ENCODE results near the gene EBF4.
"Not testable (repeated sequence)": the region's sequence is repeated elsewhere in the genome, so short reads cannot be mapped to it uniquely, and the experiment has no call there.

EBF4 gene

GRCh38 chr20:2658414-2659354 lies 33.9 kb upstream of the EBF4 start:
- Mint-ChIP-seq H3K4me1 (peaks cover 78% of the 10 kb centered on the region), H3K27me3 (no peaks in the 10 kb centered on the region), H3K9me3 (no peaks in the 10 kb centered on the region), H3K4me3 (peak overlapping the region in 1 of 2 donors; percentile 27), H3K27ac (peak overlapping the region; percentile 22 to 76)
- ATAC-seq (peak; percentile 39), DNase-seq (no peak)

- Mint-ChIP-seq H3K27me3 (no peaks in the 10 kb centered on the region), H3K9me3 (no peaks in the 10 kb centered on the region), H3K27ac (peak overlapping the region in 1 of 2 donors; percentile 30), H3K4me3 (no peak overlapping the region), H3K4me1 (peaks cover 75% of the 10 kb centered on the region)
- no peak for ATAC-seq
- no peak for DNase-seq
These were observed 33.0 kb upstream of the EBF4 start for GRCh38 chr20:2659547-2659946.

DNA sequence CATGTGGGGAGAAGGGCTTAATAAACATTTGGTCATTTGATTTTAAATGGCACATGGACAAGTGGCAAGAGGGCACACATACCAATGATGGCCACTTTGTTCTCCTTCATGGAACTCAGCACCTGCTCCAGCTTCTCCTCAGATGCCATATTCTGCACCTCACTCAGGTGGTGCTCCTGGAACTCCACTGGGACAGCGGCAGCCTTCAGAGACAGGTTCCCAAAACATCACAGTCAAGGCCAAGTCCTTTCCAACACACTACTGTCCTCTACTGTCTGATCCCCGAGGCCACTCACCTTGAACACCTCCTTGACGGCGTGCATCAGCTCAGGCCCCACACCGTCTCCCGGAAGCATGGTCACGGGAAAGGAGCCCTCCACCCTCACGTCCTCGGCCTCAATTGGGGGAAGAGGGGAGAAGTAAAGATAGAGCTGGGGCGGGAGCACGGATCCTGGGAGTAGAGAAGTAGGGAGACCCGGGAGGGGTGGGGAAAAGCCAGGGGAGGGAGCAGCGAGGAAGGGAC lies 29.2 kb upstream of the EBF4 start:
- H3K9me3 Mint-ChIP-seq: no peaks in the 10 kb centered on the region
- DNase-seq (no peak), ATAC-seq (no peak)
- peak overlapping the region; percentile 96 to 98 for H3K27ac Mint-ChIP-seq
- H3K4me1 Mint-ChIP-seq: peaks cover 46% of the 10 kb centered on the region
- no peaks in the 10 kb centered on the region for H3K27me3 Mint-ChIP-seq
- H3K4me3 Mint-ChIP-seq: peak overlapping the region; percentile 90 to 91

DNA sequence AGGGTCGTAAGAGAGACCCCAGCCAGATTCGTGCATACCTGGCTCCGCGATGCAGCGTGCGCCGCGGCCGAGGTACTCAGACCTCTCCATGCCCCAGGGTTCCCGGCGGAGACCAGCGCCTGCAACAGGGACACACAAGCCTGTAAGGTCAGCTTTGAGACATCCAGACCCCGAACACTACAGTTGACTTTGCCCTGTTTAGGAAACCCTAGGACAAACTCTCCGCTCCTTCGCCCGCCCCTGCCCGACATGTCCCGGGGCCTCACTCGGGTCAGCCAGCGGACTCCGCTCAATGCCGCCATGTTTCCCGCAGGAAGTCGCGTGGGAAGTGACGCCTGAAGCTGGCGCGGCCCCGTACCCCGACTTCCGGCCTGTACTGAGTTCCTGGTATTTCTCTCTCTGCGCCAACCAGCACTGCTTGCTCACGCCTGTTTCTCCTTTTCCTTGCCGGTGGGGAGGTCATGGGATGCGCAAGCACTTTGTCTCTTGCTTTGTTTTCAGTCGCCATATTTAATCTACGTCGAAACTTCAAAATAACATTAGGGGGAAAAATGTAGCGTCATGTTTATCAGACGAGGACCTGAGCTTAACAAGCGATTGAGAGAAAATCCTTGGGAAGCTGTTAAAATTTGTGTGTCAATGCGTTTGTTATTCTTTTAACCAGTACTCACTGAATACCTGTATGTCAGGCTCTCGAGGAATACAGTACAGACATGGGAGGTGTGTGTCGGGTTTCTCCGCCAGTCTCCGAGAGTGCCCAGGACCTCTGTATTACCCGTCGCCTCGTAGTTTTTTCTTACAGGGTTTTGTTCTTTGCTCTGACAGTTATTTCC lies 28.5 kb upstream of the EBF4 start, which contains the start of gene IDH3B:
TSS of gene IDH3B (minus strand) at position 330 of the 833 bp plus-strand sequence. CDS start at position 302, 28 bp downstream.
- peak within 1 kb of the TSS; percentile 96 to 98 for H3K27ac Mint-ChIP-seq
- H3K4me3 Mint-ChIP-seq: peak within 1 kb of the TSS; percentile 90 to 91
- H3K4me1 Mint-ChIP-seq: peaks cover 39% of the 10 kb centered on the region
- no peaks in the 10 kb centered on the region for H3K9me3 Mint-ChIP-seq
- DNase-seq (peak; percentile 83 to 91), ATAC-seq (peak; percentile 98)
- no peaks in the 10 kb centered on the region for H3K27me3 Mint-ChIP-seq

GRCh38 chr20:2671977-2672376 lies 20.6 kb upstream of the EBF4 start:
- Mint-ChIP-seq H3K27ac (no peak overlapping the region), H3K4me3 (no peak overlapping the region)
- DNase-seq: no peak

DNA sequence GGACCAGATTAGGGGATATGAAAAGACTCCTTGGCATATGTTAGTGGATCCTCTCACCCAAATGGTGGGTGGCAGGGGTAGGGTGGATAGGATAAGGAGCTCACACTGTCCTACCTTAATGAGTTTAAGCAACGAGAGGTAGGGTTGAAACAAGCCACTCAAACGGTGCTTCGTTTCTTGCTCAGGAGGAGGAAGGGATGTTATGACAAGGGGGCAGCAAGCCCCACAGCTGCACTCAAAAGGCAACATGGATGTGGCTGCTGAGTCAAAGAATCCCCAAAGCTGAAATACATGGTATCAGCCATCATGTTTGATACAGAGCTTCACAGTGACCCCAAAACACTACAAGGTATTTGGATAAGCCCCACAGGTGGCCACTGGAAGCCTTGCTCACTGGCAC lies 20.1 kb upstream of the EBF4 start:
- no peak overlapping the region for H3K27ac Mint-ChIP-seq
- H3K27me3 Mint-ChIP-seq: no peaks in the 10 kb centered on the region
- H3K9me3 Mint-ChIP-seq: no peaks in the 10 kb centered on the region
- H3K4me1 Mint-ChIP-seq: no peaks in the 10 kb centered on the region
- no peak overlapping the region for H3K4me3 Mint-ChIP-seq
- DNase-seq (no peak), ATAC-seq (no peak)

More at GRCh38 chr20:2671977-2672376, 20.6 kb upstream of the EBF4 start:
- Mint-ChIP-seq H3K9me3 (no peaks in the 10 kb centered on the region), H3K27me3 (no peaks in the 10 kb centered on the region), H3K4me1 (no peaks in the 10 kb centered on the region)
- ATAC-seq: peak; percentile 43

- H3K9me3 Mint-ChIP-seq: no peaks in the 10 kb centered on the region
- no peaks in the 10 kb centered on the region for H3K27me3 Mint-ChIP-seq
- ATAC-seq (no peak), DNase-seq (no peak)
- H3K27ac Mint-ChIP-seq: no peak overlapping the region
- H3K4me3 Mint-ChIP-seq: no peak overlapping the region
- H3K4me1 Mint-ChIP-seq: no peaks in the 10 kb centered on the region
These were observed 19.1 kb upstream of the EBF4 start for GRCh38 chr20:2673453-2673852.

DNA sequence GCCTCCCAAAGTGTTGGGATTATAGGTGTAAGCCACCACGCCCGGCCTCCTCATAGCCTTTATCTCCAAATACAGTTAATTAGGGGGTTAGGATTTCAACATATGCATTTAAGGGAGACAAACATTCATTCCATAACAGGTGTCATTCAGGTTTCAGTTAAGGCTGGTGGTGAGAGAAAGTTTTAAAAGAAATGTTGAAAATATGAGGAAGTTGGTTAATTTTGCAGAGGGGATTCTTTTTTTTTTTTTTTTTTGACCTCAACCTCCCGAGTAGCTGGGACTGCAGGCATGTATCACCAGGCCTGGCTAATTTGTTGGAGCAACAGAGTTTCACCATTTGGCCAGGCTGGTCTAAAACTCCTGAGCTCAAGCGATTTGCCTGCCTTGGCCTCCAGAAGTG lies 12.5 kb upstream of the EBF4 start:
- DNase-seq: no peak
- no peak overlapping the region for H3K27ac Mint-ChIP-seq
- H3K4me1 Mint-ChIP-seq: no peaks in the 10 kb centered on the region
- ATAC-seq: no peak
- H3K9me3 Mint-ChIP-seq: no peaks in the 10 kb centered on the region
- H3K27me3 Mint-ChIP-seq: peaks cover 40% of the 10 kb centered on the region
- H3K4me3 Mint-ChIP-seq: no peak overlapping the region

GRCh38 chr20:2682040-2682439 lies 10.5 kb upstream of the EBF4 start:
- H3K9me3 Mint-ChIP-seq, DNase-seq, H3K4me3 Mint-ChIP-seq, ATAC-seq, H3K27ac Mint-ChIP-seq, H3K4me1 Mint-ChIP-seq: not testable (repeated sequence)
- H3K27me3 Mint-ChIP-seq: peaks cover 44% of the 10 kb centered on the region

DNA sequence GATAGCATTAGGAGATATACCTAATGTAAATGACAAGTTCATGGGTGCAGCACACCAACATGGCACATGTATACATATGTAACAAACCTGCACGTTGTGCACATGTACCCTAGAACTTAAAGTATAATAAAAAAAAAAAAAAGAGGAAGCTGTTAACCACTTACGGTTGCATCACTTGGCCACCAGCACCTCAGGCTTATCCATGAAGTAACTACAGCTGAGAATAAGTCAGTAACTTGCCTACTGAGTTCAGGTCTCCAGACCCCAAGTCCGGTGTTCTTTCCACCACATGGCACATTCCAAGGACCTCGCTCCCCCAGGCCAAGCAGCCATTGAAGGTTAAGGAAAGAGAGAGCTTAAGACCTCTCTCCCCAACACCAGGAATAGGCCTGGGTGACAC lies 7.8 kb upstream of the EBF4 start:
- not testable (repeated sequence) for H3K4me3 Mint-ChIP-seq, ATAC-seq, H3K27ac Mint-ChIP-seq, H3K9me3 Mint-ChIP-seq, DNase-seq
- H3K27me3 Mint-ChIP-seq: peaks cover 50% of the 10 kb centered on the region
- H3K4me1 Mint-ChIP-seq: peaks cover 14% of the 10 kb centered on the region

- H3K4me1 Mint-ChIP-seq: peaks cover 31% of the 10 kb centered on the region
- H3K4me3 Mint-ChIP-seq: peak overlapping the region in 1 of 2 donors; percentile 61
- H3K27me3 Mint-ChIP-seq: peaks cover 56% of the 10 kb centered on the region
- H3K27ac Mint-ChIP-seq: peak overlapping the region in 1 of 2 donors; percentile 70
- DNase-seq (no peak), ATAC-seq (no peak)
- H3K9me3 Mint-ChIP-seq: no peaks in the 10 kb centered on the region
These were observed 5.1 kb upstream of the EBF4 start for GRCh38 chr20:2687514-2687913.

DNA sequence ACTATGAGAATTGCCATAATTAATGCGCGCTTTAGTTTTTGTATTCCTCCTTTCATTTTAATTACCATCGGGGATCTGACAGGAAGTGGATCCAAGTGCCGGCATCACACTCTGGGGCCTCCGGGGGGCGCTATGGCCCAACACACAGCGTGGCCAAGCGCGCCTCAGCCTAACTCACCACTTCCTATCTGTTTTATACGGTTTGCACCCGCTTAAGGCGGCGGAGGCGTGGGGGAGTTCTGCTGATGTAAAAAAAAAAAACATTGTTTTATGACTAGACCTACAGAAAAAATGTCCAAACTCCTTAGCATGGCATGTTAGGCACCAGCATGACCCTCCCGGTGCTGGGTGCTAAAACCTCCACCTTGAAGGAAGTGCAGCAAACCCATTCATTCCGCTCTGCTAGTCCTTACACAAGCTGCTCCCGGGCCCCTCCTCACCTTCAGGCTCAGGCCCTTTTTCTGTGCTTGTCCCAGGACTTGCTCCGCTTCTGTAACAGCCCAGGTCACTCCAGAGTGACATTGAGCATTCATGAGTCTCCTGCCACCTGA lies 4.5 kb upstream of the EBF4 start:
- peak; percentile 79 to 87 for DNase-seq
- Mint-ChIP-seq H3K27ac (peak overlapping the region in 1 of 2 donors; percentile 7), H3K4me1 (peaks cover 31% of the 10 kb centered on the region), H3K27me3 (peaks cover 50% of the 10 kb centered on the region), H3K9me3 (no peaks in the 10 kb centered on the region), H3K4me3 (peak overlapping the region; percentile 55 to 61)
- ATAC-seq: peak; percentile 87

- Mint-ChIP-seq H3K27ac (no peak overlapping the region), H3K4me3 (no peak overlapping the region), H3K9me3 (no peaks in the 10 kb centered on the region), H3K4me1 (peaks cover 31% of the 10 kb centered on the region), H3K27me3 (peaks cover 51% of the 10 kb centered on the region)
- no peak for ATAC-seq
- no peak for DNase-seq
These were observed 2.4 kb upstream of the EBF4 start for GRCh38 chr20:2690213-2690612.

GRCh38 chr20:2690718-2691117 lies 1.9 kb upstream of the EBF4 start:
- Mint-ChIP-seq H3K27me3 (peaks cover 53% of the 10 kb centered on the region), H3K4me3 (peak overlapping the region in 1 of 2 donors; percentile 83), H3K9me3 (no peaks in the 10 kb centered on the region), H3K27ac (no peak overlapping the region), H3K4me1 (peaks cover 31% of the 10 kb centered on the region)
- DNase-seq: no peak
- ATAC-seq: no peak

DNA sequence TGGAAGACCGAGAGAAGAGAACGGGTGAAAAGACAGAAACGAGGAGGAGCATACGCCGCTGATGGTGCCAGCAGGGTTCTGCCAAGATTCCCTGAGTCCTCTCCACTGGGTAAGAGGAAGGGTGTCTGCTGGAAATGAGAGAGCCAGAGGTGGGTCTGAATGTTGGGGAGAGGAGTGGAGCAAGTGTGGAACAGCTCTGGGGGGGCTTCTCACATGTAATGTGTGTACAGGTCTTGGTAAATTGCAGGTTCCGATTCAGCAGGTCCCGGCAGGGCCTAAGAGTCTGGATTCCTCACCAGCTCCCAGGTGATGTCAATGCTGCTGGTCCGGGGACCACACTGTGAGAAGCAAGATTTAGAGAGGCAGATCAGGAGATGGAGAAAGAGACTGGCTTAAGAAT lies 1.5 kb upstream of the EBF4 start:
- DNase-seq (no peak), ATAC-seq (no peak)
- Mint-ChIP-seq H3K27me3 (peaks cover 57% of the 10 kb centered on the region), H3K4me1 (peaks cover 31% of the 10 kb centered on the region), H3K9me3 (no peaks in the 10 kb centered on the region), H3K4me3 (peak overlapping the region; percentile 83 to 95), H3K27ac (peak overlapping the region in 1 of 2 donors; percentile 55)
